ENCODE data around the gene FXYD7. TPM values are rescaled to one million over a fixed set of nuclear protein-coding genes. Genes with fewer than 3 reads are reported as not detected.

Gene FXYD7
- total and polyA plus RNA-seq, 9 of the 15 experiments (the other 6 are each of a cell fraction or from before 2014, with no cell fraction given): 0.10 to 0.80 (median 0.31) TPM; not detected in 3

- 11% methylated on average over 13 of the region's 13 CpGs for WGBS (ENCODE audit: insufficient coverage, low coverage, missing lambda C conversion rate)
- Histone ChIP-seq H3K79me2 (ENCODE audit: control insufficient read depth, insufficient read depth, low read length) (no peaks in the 10 kb centered on the region), H2AFZ (ENCODE audit: low read depth, low read length) (no peak overlapping the region), H3K9me3 (replicated peaks; ENCODE audit: control insufficient read depth, insufficient read depth, low read depth, low read length) (no peaks in the 10 kb centered on the region), H3K4me2 (ENCODE audit: insufficient read depth, low read length) (0 out of 2 replicates have a peak overlapping the region, but pooled peaks have one; percentile 6), H3K4me1 (replicated peaks in 1 of 2; ENCODE audit: control insufficient read depth in 2 of 2, insufficient read depth in 2 of 2, low read length in 2 of 2) (peaks cover 9 to 49% of the 10 kb centered on the region in 2 experiments; a peak in 4 of 5 replicates), H3K9me1 (ENCODE audit: control insufficient read depth, insufficient read depth, low read length) (no peaks in the 10 kb centered on the region), H3K4me3 (no peak overlapping the region), H3K27ac (ENCODE audit: extremely low read depth, low read depth, low read length) (no peak overlapping the region), H3K36me3 (ENCODE audit: control insufficient read depth, insufficient read depth, low read length) (no peaks in the 10 kb centered on the region), H4K20me1 (replicated peaks; ENCODE audit: control insufficient read depth, insufficient read depth, low read length) (no peaks in the 10 kb centered on the region), H3K9ac (ENCODE audit: insufficient read depth in 1 of 2, low read depth in 2 of 2, low read length in 2 of 2) (peak overlapping the region in 1 of 2 experiments; percentile 36; a peak in 1 of 4 replicates), H3K27me3 (ENCODE audit: control insufficient read depth in 2 of 2, insufficient read depth in 2 of 2, low read length in 2 of 2) (peaks cover 0 to 21% of the 10 kb centered on the region in 2 experiments; a peak in 4 of 5 replicates)
- BruUV-seq (replicated peaks): no TSS peak
- intact Hi-C loops (cut with micrococcal nuclease): no loop called here
- POLR2A ChIA-PET: interaction anchor here (0.6 to 0.7 kb wide), 3 partner anchors 21 to 115 kb away, joined by 3 to 4 read pairs (median 4); no protein-coding TSS in a partner anchor
- FAIRE-seq (peak; percentile 71), ATAC-seq (no peak), DNase-seq (ENCODE audit: extremely low read depth in 1 of 4, low spot score in 3 of 4) (peak in 2 of 4 experiments; percentile 34 to 39)
- CTCF ChIA-PET (ENCODE audit: low intra/inter-chr PET ratio): no interaction called here
- in situ Hi-C loops (cut with MboI): no loop called here
- TF ChIP-seq ZNF436 (CRISPR knock-in tag; IDR thresholded peaks at IDR 0.05): no peak
- TF ChIP-seq ZBTB40 (IDR thresholded peaks at IDR 0.05): no peak
- no peak for TF ChIP-seq ZBTB40 (CRISPR knock-in tag; IDR thresholded peaks at IDR 0.05)
- TF ChIP-seq MBD1 (CRISPR knock-in tag; IDR thresholded peaks at IDR 0.05): no peak
- TF ChIP-seq TFAP4 (CRISPR knock-in tag; IDR thresholded peaks at IDR 0.05; ENCODE audit: borderline replicate concordance): 0 out of 2 replicates have a peak, but pooled peaks have one; percentile 22
- TF ChIP-seq RBBP5 (IDR thresholded peaks at IDR 0.05; ENCODE audit: borderline replicate concordance, insufficient read depth, low read length, poor library complexity, severe bottlenecking): no peak
Observed at GRCh38 chr19:35116072-35116801, 26.8 kb upstream of the FXYD7 start.
